Measurements from ENCODE around the gene S100A7A. TPM values are rescaled to one million over a fixed set of nuclear protein-coding genes. Genes with fewer than 3 reads are reported as not detected.

Gene S100A7A
- total RNA-seq (not detected), polyA plus RNA-seq (ENCODE audit: insufficient read depth, low read depth, low replicate concordance) (not detected)
- long read RNA-seq, donor 1, result 0 reads
- long read RNA-seq, donor 2, result 0 reads

GRCh38 chr1:153415850-153416570 is at the start of gene S100A7A:
Gene S100A7A, plus strand, starts transcription at chr1:153416520. Its CDS starts 1,563 bp downstream, at chr1:153418083.
- DNase-seq, result no peak
- intact Hi-C loops (cut with DNase I; ENCODE audit: low total_unique reads), result no loop called here
- Histone ChIP-seq H3K4me3 (no peak within 1 kb of the TSS), H3K27me3 (no peaks in the 10 kb centered on the region), H3K4me1 (no peaks in the 10 kb centered on the region), H3K9me3 (no peaks in the 10 kb centered on the region), H3K27ac (no peak within 1 kb of the TSS), H3K36me3 (ENCODE audit: low read depth, missing control alignments) (no peaks in the 10 kb centered on the region)
- TF ChIP-seq CTCF (IDR thresholded peaks at IDR 0.05), result no peak
- no peak for TF ChIP-seq POLR2A (IDR thresholded peaks at IDR 0.05)
- 78 to 79% methylated on average over 6 of the region's 6 CpGs for WGBS, 2 donors

GRCh38 chr1:153367090-153367489 is 49.2 kb upstream of the S100A7A start:
- Histone ChIP-seq H3K9me3 (no peaks in the 10 kb centered on the region), H3K4me3 (no peak overlapping the region), H3K36me3 (ENCODE audit: low read depth, missing control alignments) (no peaks in the 10 kb centered on the region), H3K27me3 (no peaks in the 10 kb centered on the region), H3K27ac (no peak overlapping the region), H3K4me1 (no peaks in the 10 kb centered on the region)
- no peak for DNase-seq
- 62 to 70% methylated on average over 2 of the region's 2 CpGs for WGBS, 2 donors
- intact Hi-C loops (cut with DNase I; ENCODE audit: low total_unique reads), result no loop called here
- TF ChIP-seq POLR2A (IDR thresholded peaks at IDR 0.05) (no peak), CTCF (IDR thresholded peaks at IDR 0.05) (no peak)

GRCh38 chr1:153368495-153368894 is 47.8 kb upstream of the S100A7A start:
- H3K9me3 ChIP-seq, result no peaks in the 10 kb centered on the region
- no peaks in the 10 kb centered on the region for H3K4me1 ChIP-seq
- WGBS, 2 donors, result 67 to 72% methylated on average over 2 of the region's 2 CpGs
- DNase-seq, result no peak
- H3K4me3 ChIP-seq, result no peak overlapping the region
- TF ChIP-seq CTCF (IDR thresholded peaks at IDR 0.05), result no peak
- no peak for TF ChIP-seq POLR2A (IDR thresholded peaks at IDR 0.05)
- no peaks in the 10 kb centered on the region for H3K27me3 ChIP-seq
- intact Hi-C loops (cut with DNase I; ENCODE audit: low total_unique reads), result no loop called here
- H3K27ac ChIP-seq, result no peak overlapping the region
- no peaks in the 10 kb centered on the region for H3K36me3 ChIP-seq (ENCODE audit: low read depth, missing control alignments)

- no peak overlapping the region for H3K4me3 ChIP-seq
- intact Hi-C loops (cut with DNase I; ENCODE audit: low total_unique reads), result no loop called here
- H3K4me1 ChIP-seq, result no peaks in the 10 kb centered on the region
- TF ChIP-seq POLR2A (IDR thresholded peaks at IDR 0.05), result no peak
- TF ChIP-seq CTCF (IDR thresholded peaks at IDR 0.05), result no peak
- H3K9me3 ChIP-seq, result no peaks in the 10 kb centered on the region
- WGBS, 2 donors, result 45 to 53% methylated on average over 3 of the region's 3 CpGs
- H3K27me3 ChIP-seq, result no peaks in the 10 kb centered on the region
- H3K27ac ChIP-seq, result no peak overlapping the region
- no peaks in the 10 kb centered on the region for H3K36me3 ChIP-seq (ENCODE audit: low read depth, missing control alignments)
- DNase-seq, result no peak
These were observed 46.2 kb upstream of the S100A7A start for GRCh38 chr1:153370146-153370545.

GRCh38 chr1:153371231-153371630 is 45.1 kb upstream of the S100A7A start:
- Histone ChIP-seq H3K27ac (no peak overlapping the region), H3K27me3 (no peaks in the 10 kb centered on the region), H3K36me3 (ENCODE audit: low read depth, missing control alignments) (no peaks in the 10 kb centered on the region), H3K4me3 (no peak overlapping the region), H3K9me3 (no peaks in the 10 kb centered on the region), H3K4me1 (no peaks in the 10 kb centered on the region)
- no peak for DNase-seq
- WGBS, 2 donors, result 96 to 100% methylated on average over 1 of the region's 1 CpG
- intact Hi-C loops (cut with DNase I; ENCODE audit: low total_unique reads), result no loop called here
- TF ChIP-seq CTCF (IDR thresholded peaks at IDR 0.05) (no peak), POLR2A (IDR thresholded peaks at IDR 0.05) (no peak)
